Gastroesophageal sphincter (tissue), 3 donors: ENCODE measurements around the gene CLSTN2.

ENCODE experiments used
- POLR2A ChIP-seq, 2 donors: fragments of 450-650 bp; IDR thresholded peaks; one replicate each; pipeline ENCODE4 v1.6.1; 2017; ENCODE audit warnings: antibody characterized with exemption in 2 of 2, mild to moderate bottlenecking in 2 of 2, moderate library complexity in 1 of 2
- POLR2AphosphoS5 ChIP-seq: sonication (generic); formaldehyde crosslinking; IDR thresholded peaks from one replicate; pipeline ENCODE4 v1.6.1; 2017; ENCODE audit warnings: antibody characterized with exemption
- TF ChIP-seq, protein P1 (sequence below), 4 experiments: fragments of 200-600 bp in 2 of 4; fragments of 450-650 bp in 2 of 4; sonication (generic) in 1 of 4; IDR thresholded peaks; one replicate each; pipeline ENCODE4 v1.5.1; 2017 to 2019; ENCODE audit warnings: antibody characterized with exemption in 4 of 4, mild to moderate bottlenecking in 2 of 4, moderate library complexity in 2 of 4

DNA sequence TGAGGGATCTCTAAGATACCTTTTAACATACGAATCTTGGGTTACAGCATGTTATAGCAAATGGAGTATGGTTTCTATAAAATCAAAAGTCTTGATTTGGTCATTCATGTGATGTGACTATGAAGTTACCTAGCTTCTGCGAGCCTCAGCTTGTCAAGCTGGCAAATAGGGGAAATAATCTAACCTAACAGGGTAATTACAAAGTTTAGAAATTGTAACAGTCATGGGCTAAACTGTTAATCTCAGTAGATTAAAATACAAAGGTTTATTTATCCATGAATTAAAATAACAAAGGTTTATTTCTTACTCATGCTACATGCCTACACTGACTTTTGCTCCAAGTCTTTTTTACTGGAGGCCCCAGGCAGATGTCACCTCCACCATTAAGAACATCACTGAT lies 359.1 kb downstream of the CLSTN2 start:
- TF ChIP-seq, protein P1, sequence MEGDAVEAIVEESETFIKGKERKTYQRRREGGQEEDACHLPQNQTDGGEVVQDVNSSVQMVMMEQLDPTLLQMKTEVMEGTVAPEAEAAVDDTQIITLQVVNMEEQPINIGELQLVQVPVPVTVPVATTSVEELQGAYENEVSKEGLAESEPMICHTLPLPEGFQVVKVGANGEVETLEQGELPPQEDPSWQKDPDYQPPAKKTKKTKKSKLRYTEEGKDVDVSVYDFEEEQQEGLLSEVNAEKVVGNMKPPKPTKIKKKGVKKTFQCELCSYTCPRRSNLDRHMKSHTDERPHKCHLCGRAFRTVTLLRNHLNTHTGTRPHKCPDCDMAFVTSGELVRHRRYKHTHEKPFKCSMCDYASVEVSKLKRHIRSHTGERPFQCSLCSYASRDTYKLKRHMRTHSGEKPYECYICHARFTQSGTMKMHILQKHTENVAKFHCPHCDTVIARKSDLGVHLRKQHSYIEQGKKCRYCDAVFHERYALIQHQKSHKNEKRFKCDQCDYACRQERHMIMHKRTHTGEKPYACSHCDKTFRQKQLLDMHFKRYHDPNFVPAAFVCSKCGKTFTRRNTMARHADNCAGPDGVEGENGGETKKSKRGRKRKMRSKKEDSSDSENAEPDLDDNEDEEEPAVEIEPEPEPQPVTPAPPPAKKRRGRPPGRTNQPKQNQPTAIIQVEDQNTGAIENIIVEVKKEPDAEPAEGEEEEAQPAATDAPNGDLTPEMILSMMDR (IDR thresholded peaks at IDR 0.05) = no peak
- no peak for TF ChIP-seq POLR2AphosphoS5
- no peak for TF ChIP-seq POLR2A (IDR thresholded peaks at IDR 0.05)
